ENCODE results near the gene DUSP12. TPM values are rescaled to one million over a fixed set of nuclear protein-coding genes. Genes with fewer than 3 reads are reported as not detected.

DUSP12 gene
- total and polyA plus RNA-seq, 2 donors (not counting 3 experiments of a cell fraction or from before 2014, with no cell fraction given) = 26.8 to 31.6 TPM

DNA sequence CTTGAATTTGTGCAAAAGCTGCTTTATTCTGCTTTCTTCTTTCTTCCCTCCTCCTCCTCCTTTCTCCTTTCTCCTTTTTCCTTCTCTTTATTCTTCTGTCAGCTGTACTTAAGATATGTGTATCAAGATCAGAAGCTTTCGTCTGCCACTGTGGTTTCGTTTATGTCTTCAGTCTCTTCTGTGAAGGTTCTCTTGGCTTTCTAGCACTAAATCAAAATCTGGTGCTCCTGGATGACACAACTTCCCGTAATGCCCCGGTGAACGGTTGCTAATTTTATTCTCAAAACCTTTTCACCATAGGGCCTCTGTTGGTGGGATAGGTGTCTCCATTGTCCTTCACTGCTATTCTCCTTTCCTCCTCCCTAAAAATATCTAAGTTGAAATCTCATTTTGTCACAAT lies 21.6 kb downstream of the DUSP12 start:
- FAIRE-seq = no peak
- Histone ChIP-seq H3K4me2 (ENCODE audit: insufficient read depth, low read length) (no peak overlapping the region), H3K9me3 (replicated peaks; ENCODE audit: control insufficient read depth, insufficient read depth, low read length) (no peaks in the 10 kb centered on the region), H4K20me1 (replicated peaks; ENCODE audit: control insufficient read depth, extremely low read depth, insufficient read depth, low read length) (peaks cover 5% of the 10 kb centered on the region), H3K27me3 (ENCODE audit: control insufficient read depth in 2 of 2, insufficient read depth in 2 of 2, low read length in 2 of 2) (no peaks in the 10 kb centered on the region), H3K79me2 (ENCODE audit: control insufficient read depth, insufficient read depth, low read length) (peaks cover 97% of the 10 kb centered on the region), H3K9me1 (replicated peaks; ENCODE audit: control insufficient read depth, extremely low read depth, insufficient read depth, low read length) (no peaks in the 10 kb centered on the region), H3K36me3 (ENCODE audit: control insufficient read depth in 2 of 2, extremely low read depth in 1 of 2, insufficient read depth in 2 of 2, low read length in 2 of 2) (no peaks in the 10 kb centered on the region), H2AFZ (ENCODE audit: low read depth, low read length) (no peak overlapping the region), H3K4me3 (replicated peaks in 1 of 3; ENCODE audit: insufficient read depth in 1 of 3, low read depth in 1 of 3, low read length in 3 of 3) (no peak overlapping the region), H3K27ac (ENCODE audit: insufficient read depth, low read depth, low read length) (no peak overlapping the region), H3K9ac (replicated peaks; ENCODE audit: extremely low read depth, insufficient read depth, low read length) (no peak overlapping the region), H3K4me1 (ENCODE audit: control insufficient read depth, extremely low read depth, insufficient read depth, low read length) (peaks cover 49% of the 10 kb centered on the region)
- dilution Hi-C loops (cut with MboI; ENCODE audit: extremely low pct_ligation_motif_present, low sequenced_read_pairs) = no loop called here
- no peak for DNase-seq (ENCODE audit: low read depth, low spot score)
- ChIA-PET CTCF (interaction anchor here (1.2 to 1.9 kb wide), 3 partner anchors 12 to 265 kb away, joined by 3 to 14 read pairs (median 13); no protein-coding TSS in a partner anchor), POLR2A (interaction anchor here (0.5 kb wide), 1 partner anchor 264 kb away, joined by 3 read pairs; no protein-coding TSS in a partner anchor)
- intact Hi-C loops (cut with micrococcal nuclease) = no loop called here
- TF ChIP-seq POLR2AphosphoS5 (IDR thresholded peaks at IDR 0.05; ENCODE audit: insufficient read depth, low read depth, low read length) (no peak), EZH2 (IDR thresholded peaks at IDR 0.05; ENCODE audit: borderline replicate concordance, low read depth, low read length, severe bottlenecking) (no peak), POLR2A (IDR thresholded peaks at IDR 0.05; ENCODE audit: low read depth, low read length) (no peak), GATA2 (IDR thresholded peaks at IDR 0.05; ENCODE audit: insufficient read depth, insufficient read length, low read depth, low read length) (no peak), MYC (IDR thresholded peaks at IDR 0.05; ENCODE audit: low read depth, low read length) (no peak), JUN (IDR thresholded peaks at IDR 0.05; ENCODE audit: borderline replicate concordance, insufficient read depth, insufficient read length, low read depth) (no peak), FOS (IDR thresholded peaks at IDR 0.05; ENCODE audit: borderline replicate concordance, insufficient read depth, low read length) (no peak)
- TF ChIP-seq, protein P1, sequence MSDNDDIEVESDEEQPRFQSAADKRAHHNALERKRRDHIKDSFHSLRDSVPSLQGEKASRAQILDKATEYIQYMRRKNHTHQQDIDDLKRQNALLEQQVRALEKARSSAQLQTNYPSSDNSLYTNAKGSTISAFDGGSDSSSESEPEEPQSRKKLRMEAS (IDR thresholded peaks at IDR 0.05; ENCODE audit: insufficient read depth, insufficient read length) = no peak
- TF ChIP-seq, protein P2, sequence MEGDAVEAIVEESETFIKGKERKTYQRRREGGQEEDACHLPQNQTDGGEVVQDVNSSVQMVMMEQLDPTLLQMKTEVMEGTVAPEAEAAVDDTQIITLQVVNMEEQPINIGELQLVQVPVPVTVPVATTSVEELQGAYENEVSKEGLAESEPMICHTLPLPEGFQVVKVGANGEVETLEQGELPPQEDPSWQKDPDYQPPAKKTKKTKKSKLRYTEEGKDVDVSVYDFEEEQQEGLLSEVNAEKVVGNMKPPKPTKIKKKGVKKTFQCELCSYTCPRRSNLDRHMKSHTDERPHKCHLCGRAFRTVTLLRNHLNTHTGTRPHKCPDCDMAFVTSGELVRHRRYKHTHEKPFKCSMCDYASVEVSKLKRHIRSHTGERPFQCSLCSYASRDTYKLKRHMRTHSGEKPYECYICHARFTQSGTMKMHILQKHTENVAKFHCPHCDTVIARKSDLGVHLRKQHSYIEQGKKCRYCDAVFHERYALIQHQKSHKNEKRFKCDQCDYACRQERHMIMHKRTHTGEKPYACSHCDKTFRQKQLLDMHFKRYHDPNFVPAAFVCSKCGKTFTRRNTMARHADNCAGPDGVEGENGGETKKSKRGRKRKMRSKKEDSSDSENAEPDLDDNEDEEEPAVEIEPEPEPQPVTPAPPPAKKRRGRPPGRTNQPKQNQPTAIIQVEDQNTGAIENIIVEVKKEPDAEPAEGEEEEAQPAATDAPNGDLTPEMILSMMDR (IDR thresholded peaks at IDR 0.05; ENCODE audit: extremely low read depth in 1 of 2, insufficient read depth in 1 of 2, low read depth in 1 of 2, low read length in 2 of 2) = no peak
- BruUV-seq (replicated peaks) = no TSS peak

All from endothelial cell of umbilical vein (primary cell).